Esophagus muscularis mucosa (tissue), 3 donors: ENCODE data around the gene FNIP2.

Experiments used
- CTCF ChIP-seq, 3 experiments: fragments of 200-600 bp in 2 of 3; fragments of 450-650 bp in 1 of 3; sonication (generic) in 2 of 3; IDR thresholded peaks; one replicate each; pipeline ENCODE4 v1.5.1; 2017 to 2019; ENCODE audit warnings: antibody characterized with exemption in 3 of 3, mild to moderate bottlenecking in 2 of 3, moderate library complexity in 1 of 3
- POLR2A ChIP-seq: fragments of 450-650 bp; IDR thresholded peaks from one replicate; pipeline ENCODE4 v1.6.1; 2017; ENCODE audit warnings: antibody characterized with exemption, moderate library complexity, mild to moderate bottlenecking, low read depth

- TF ChIP-seq CTCF (IDR thresholded peaks at IDR 0.05) (no peak), POLR2A (no peak)
Measured at GRCh38 chr4:158770671-158771070, 1.8 kb downstream of the FNIP2 start.
